Activated T-cell treated with anti-CD3 and anti-CD28 coated beads for 4 hours (primary cell): ENCODE measurements around the gene TOP3A.
"Not testable (repeated sequence)": the region's sequence is repeated elsewhere in the genome, so short reads cannot be mapped to it uniquely, and the experiment has no call there.

Experiments
- DNase-seq: peaks from one replicate; pipeline ENCODE4 v3.0.0-alpha.2; 2020

The TOP3A gene

GRCh38 chr17:18323007-18323406 is 8.2 kb upstream of the TOP3A start:
- DNase-seq = no peak

GRCh38 chr17:18322522-18322921 is 7.7 kb upstream of the TOP3A start:
- no peak for DNase-seq

GRCh38 chr17:18321309-18321708 is 6.5 kb upstream of the TOP3A start:
- DNase-seq = no peak

- no peak for DNase-seq
Observed at GRCh38 chr17:18320301-18320700, 5.5 kb upstream of the TOP3A start.

GRCh38 chr17:18319604-18320256 is 4.9 kb upstream of the TOP3A start:
- no peak for DNase-seq

GRCh38 chr17:18318771-18319450 is 4.1 kb upstream of the TOP3A start:
- DNase-seq = no peak

- no peak for DNase-seq
Observed at GRCh38 chr17:18318117-18318516, 3.3 kb upstream of the TOP3A start.

GRCh38 chr17:18315961-18316360 is 1.2 kb upstream of the TOP3A start:
- no peak for DNase-seq

GRCh38 chr17:18315562-18315922 is 748 bp upstream of the TOP3A start:
- DNase-seq = no peak

GRCh38 chr17:18314059-18314730 is 599 bp downstream of the TOP3A start:
- DNase-seq = peak; percentile 7

GRCh38 chr17:18309202-18309601 is 5.6 kb downstream of the TOP3A start:
- DNase-seq = no peak

GRCh38 chr17:18303206-18303605 is 11.6 kb downstream of the TOP3A start:
- not testable (repeated sequence) for DNase-seq

- DNase-seq = no peak
Observed at GRCh38 chr17:18300725-18301480, 13.9 kb downstream of the TOP3A start.

- DNase-seq = not testable (repeated sequence)
Observed at GRCh38 chr17:18298061-18298460, 16.7 kb downstream of the TOP3A start.

- no peak for DNase-seq
Observed at GRCh38 chr17:18291718-18292540, 22.9 kb downstream of the TOP3A start.

- DNase-seq = no peak
Observed at GRCh38 chr17:18285296-18285695, 29.5 kb downstream of the TOP3A start.

- DNase-seq = no peak
Observed at GRCh38 chr17:18281788-18282187, 33.0 kb downstream of the TOP3A start.

GRCh38 chr17:18280766-18281371 is 33.9 kb downstream of the TOP3A start:
- no peak for DNase-seq

- no peak for DNase-seq
Observed at GRCh38 chr17:18280249-18280648, 34.5 kb downstream of the TOP3A start.

GRCh38 chr17:18278867-18279266 is 35.9 kb downstream of the TOP3A start:
- DNase-seq = no peak

GRCh38 chr17:18277076-18277475 is 37.7 kb downstream of the TOP3A start:
- DNase-seq = no peak
